ENCODE results near the gene COL9A1.

COL9A1 gene

GRCh38 chr6:70246118-70246517 lies 56.8 kb downstream of the COL9A1 start:
- H3K4me1 ChIP-seq (ENCODE audit: control insufficient read depth in 5 of 5, insufficient read depth in 5 of 5, low read length in 5 of 5) = no peaks in the 10 kb centered on the region
- no peaks in the 10 kb centered on the region for H3K9me3 ChIP-seq (ENCODE audit: control insufficient read depth in 5 of 5, low read length in 5 of 5)
- H3K36me3 ChIP-seq (ENCODE audit: control insufficient read depth in 5 of 5, insufficient read depth in 5 of 5, low read length in 5 of 5) = no peaks in the 10 kb centered on the region
- no peaks in the 10 kb centered on the region for H3K27me3 ChIP-seq (ENCODE audit: control insufficient read depth in 5 of 5, insufficient read depth in 4 of 5, low read length in 5 of 5)
- no peak overlapping the region for H3K9ac ChIP-seq (ENCODE audit: low read length in 5 of 5)
- no peak overlapping the region for H3K4me3 ChIP-seq (ENCODE audit: low read depth in 1 of 5, low read length in 5 of 5)
- H3K27ac ChIP-seq (ENCODE audit: low read depth, low read length) = no peak overlapping the region

GRCh38 chr6:70241991-70242420 lies 60.9 kb downstream of the COL9A1 start:
- Histone ChIP-seq H3K27me3 (ENCODE audit: control insufficient read depth in 5 of 5, insufficient read depth in 4 of 5, low read length in 5 of 5) (no peaks in the 10 kb centered on the region), H3K9ac (ENCODE audit: low read length in 5 of 5) (no peak overlapping the region), H3K4me1 (ENCODE audit: control insufficient read depth in 5 of 5, insufficient read depth in 5 of 5, low read length in 5 of 5) (no peaks in the 10 kb centered on the region), H3K27ac (ENCODE audit: low read depth, low read length) (no peak overlapping the region), H3K36me3 (ENCODE audit: control insufficient read depth in 5 of 5, insufficient read depth in 5 of 5, low read length in 5 of 5) (no peaks in the 10 kb centered on the region), H3K4me3 (ENCODE audit: low read depth in 1 of 5, low read length in 5 of 5) (no peak overlapping the region), H3K9me3 (ENCODE audit: control insufficient read depth in 5 of 5, low read length in 5 of 5) (no peaks in the 10 kb centered on the region)

GRCh38 chr6:70241031-70241430 lies 61.9 kb downstream of the COL9A1 start:
- H3K27me3 ChIP-seq (ENCODE audit: control insufficient read depth in 5 of 5, insufficient read depth in 4 of 5, low read length in 5 of 5) = no peaks in the 10 kb centered on the region
- no peaks in the 10 kb centered on the region for H3K36me3 ChIP-seq (ENCODE audit: control insufficient read depth in 5 of 5, insufficient read depth in 5 of 5, low read length in 5 of 5)
- H3K4me1 ChIP-seq (ENCODE audit: control insufficient read depth in 5 of 5, insufficient read depth in 5 of 5, low read length in 5 of 5) = no peaks in the 10 kb centered on the region
- H3K9ac ChIP-seq (ENCODE audit: low read length in 5 of 5) = no peak overlapping the region
- H3K9me3 ChIP-seq (ENCODE audit: control insufficient read depth in 5 of 5, low read length in 5 of 5) = no peaks in the 10 kb centered on the region
- no peak overlapping the region for H3K27ac ChIP-seq (ENCODE audit: low read depth, low read length)
- no peak overlapping the region for H3K4me3 ChIP-seq (ENCODE audit: low read depth in 1 of 5, low read length in 5 of 5)

GRCh38 chr6:70236343-70236742 lies 66.5 kb downstream of the COL9A1 start:
- Histone ChIP-seq H3K9me3 (ENCODE audit: control insufficient read depth in 5 of 5, low read length in 5 of 5) (no peaks in the 10 kb centered on the region), H3K36me3 (ENCODE audit: control insufficient read depth in 5 of 5, insufficient read depth in 5 of 5, low read length in 5 of 5) (no peaks in the 10 kb centered on the region), H3K27ac (ENCODE audit: low read depth, low read length) (no peak overlapping the region), H3K9ac (ENCODE audit: low read length in 5 of 5) (no peak overlapping the region), H3K27me3 (ENCODE audit: control insufficient read depth in 5 of 5, insufficient read depth in 4 of 5, low read length in 5 of 5) (no peaks in the 10 kb centered on the region), H3K4me3 (ENCODE audit: low read depth in 1 of 5, low read length in 5 of 5) (no peak overlapping the region), H3K4me1 (ENCODE audit: control insufficient read depth in 5 of 5, insufficient read depth in 5 of 5, low read length in 5 of 5) (no peaks in the 10 kb centered on the region)

- H3K9me3 ChIP-seq (ENCODE audit: control insufficient read depth in 5 of 5, low read length in 5 of 5) = no peaks in the 10 kb centered on the region
- no peak overlapping the region for H3K4me3 ChIP-seq (ENCODE audit: low read depth in 1 of 5, low read length in 5 of 5)
- H3K27ac ChIP-seq (ENCODE audit: low read depth, low read length) = no peak overlapping the region
- no peak overlapping the region for H3K9ac ChIP-seq (ENCODE audit: low read length in 5 of 5)
- H3K4me1 ChIP-seq (ENCODE audit: control insufficient read depth in 5 of 5, insufficient read depth in 5 of 5, low read length in 5 of 5) = no peaks in the 10 kb centered on the region
- H3K36me3 ChIP-seq (ENCODE audit: control insufficient read depth in 5 of 5, insufficient read depth in 5 of 5, low read length in 5 of 5) = no peaks in the 10 kb centered on the region
- no peaks in the 10 kb centered on the region for H3K27me3 ChIP-seq (ENCODE audit: control insufficient read depth in 5 of 5, insufficient read depth in 4 of 5, low read length in 5 of 5)
These were observed 68.2 kb downstream of the COL9A1 start for GRCh38 chr6:70234561-70235236.

GRCh38 chr6:70231311-70231710 lies 71.6 kb downstream of the COL9A1 start:
- Histone ChIP-seq H3K27ac (ENCODE audit: low read depth, low read length) (no peak overlapping the region), H3K9me3 (ENCODE audit: control insufficient read depth in 5 of 5, low read length in 5 of 5) (no peaks in the 10 kb centered on the region), H3K27me3 (ENCODE audit: control insufficient read depth in 5 of 5, insufficient read depth in 4 of 5, low read length in 5 of 5) (no peaks in the 10 kb centered on the region), H3K4me3 (ENCODE audit: low read depth in 1 of 5, low read length in 5 of 5) (no peak overlapping the region), H3K36me3 (ENCODE audit: control insufficient read depth in 5 of 5, insufficient read depth in 5 of 5, low read length in 5 of 5) (no peaks in the 10 kb centered on the region), H3K9ac (ENCODE audit: low read length in 5 of 5) (no peak overlapping the region), H3K4me1 (ENCODE audit: control insufficient read depth in 5 of 5, insufficient read depth in 5 of 5, low read length in 5 of 5) (no peaks in the 10 kb centered on the region)

GRCh38 chr6:70225055-70225454 lies 77.8 kb downstream of the COL9A1 start:
- H3K27me3 ChIP-seq (ENCODE audit: control insufficient read depth in 5 of 5, insufficient read depth in 4 of 5, low read length in 5 of 5) = no peaks in the 10 kb centered on the region
- no peak overlapping the region for H3K9ac ChIP-seq (ENCODE audit: low read length in 5 of 5)

GRCh38 chr6:70222439-70222749 lies 80.5 kb downstream of the COL9A1 start:
- Histone ChIP-seq H3K4me1 (ENCODE audit: control insufficient read depth in 5 of 5, insufficient read depth in 5 of 5, low read length in 5 of 5) (peaks cover 0 to 13% (median 4%) of the 10 kb centered on the region in 5 donors), H3K9me3 (ENCODE audit: control insufficient read depth in 5 of 5, low read length in 5 of 5) (no peaks in the 10 kb centered on the region), H3K27ac (ENCODE audit: low read depth, low read length) (no peak overlapping the region), H3K27me3 (ENCODE audit: control insufficient read depth in 5 of 5, insufficient read depth in 4 of 5, low read length in 5 of 5) (no peaks in the 10 kb centered on the region), H3K36me3 (ENCODE audit: control insufficient read depth in 5 of 5, insufficient read depth in 5 of 5, low read length in 5 of 5) (no peaks in the 10 kb centered on the region), H3K9ac (ENCODE audit: low read length in 5 of 5) (no peak overlapping the region), H3K4me3 (ENCODE audit: low read depth in 1 of 5, low read length in 5 of 5) (no peak overlapping the region)

More at GRCh38 chr6:70225055-70225454, 77.8 kb downstream of the COL9A1 start:
- no peak overlapping the region for H3K4me3 ChIP-seq (ENCODE audit: low read depth in 1 of 5, low read length in 5 of 5)
- H3K36me3 ChIP-seq (ENCODE audit: control insufficient read depth in 5 of 5, insufficient read depth in 5 of 5, low read length in 5 of 5) = no peaks in the 10 kb centered on the region
- H3K27ac ChIP-seq (ENCODE audit: low read depth, low read length) = no peak overlapping the region
- H3K9me3 ChIP-seq (ENCODE audit: control insufficient read depth in 5 of 5, low read length in 5 of 5) = no peaks in the 10 kb centered on the region
- peaks cover 0 to 13% (median 4%) of the 10 kb centered on the region in 5 donors for H3K4me1 ChIP-seq (ENCODE audit: control insufficient read depth in 5 of 5, insufficient read depth in 5 of 5, low read length in 5 of 5)

- peaks cover 0 to 13% (median 4%) of the 10 kb centered on the region in 5 donors for H3K4me1 ChIP-seq (ENCODE audit: control insufficient read depth in 5 of 5, insufficient read depth in 5 of 5, low read length in 5 of 5)
- H3K9ac ChIP-seq (ENCODE audit: low read length in 5 of 5) = no peak overlapping the region
- peaks cover 0 to 1% (median 0%) of the 10 kb centered on the region in 5 donors for H3K27me3 ChIP-seq (ENCODE audit: control insufficient read depth in 5 of 5, insufficient read depth in 4 of 5, low read length in 5 of 5)
- H3K9me3 ChIP-seq (ENCODE audit: control insufficient read depth in 5 of 5, low read length in 5 of 5) = no peaks in the 10 kb centered on the region
- H3K4me3 ChIP-seq (ENCODE audit: low read depth in 1 of 5, low read length in 5 of 5) = no peak overlapping the region
- H3K27ac ChIP-seq (ENCODE audit: low read depth, low read length) = no peak overlapping the region
- no peaks in the 10 kb centered on the region for H3K36me3 ChIP-seq (ENCODE audit: control insufficient read depth in 5 of 5, insufficient read depth in 5 of 5, low read length in 5 of 5)
These were observed 81.0 kb downstream of the COL9A1 start for GRCh38 chr6:70221715-70222438.

GRCh38 chr6:70221025-70221714 lies 81.7 kb downstream of the COL9A1 start:
- Histone ChIP-seq H3K4me3 (ENCODE audit: low read depth in 1 of 5, low read length in 5 of 5) (no peak overlapping the region), H3K9ac (ENCODE audit: low read length in 5 of 5) (no peak overlapping the region), H3K4me1 (ENCODE audit: control insufficient read depth in 5 of 5, insufficient read depth in 5 of 5, low read length in 5 of 5) (peaks cover 0 to 13% (median 4%) of the 10 kb centered on the region in 5 donors), H3K9me3 (ENCODE audit: control insufficient read depth in 5 of 5, low read length in 5 of 5) (no peaks in the 10 kb centered on the region), H3K27ac (ENCODE audit: low read depth, low read length) (no peak overlapping the region), H3K27me3 (ENCODE audit: control insufficient read depth in 5 of 5, insufficient read depth in 4 of 5, low read length in 5 of 5) (peaks cover 0 to 2% (median 0%) of the 10 kb centered on the region in 5 donors), H3K36me3 (ENCODE audit: control insufficient read depth in 5 of 5, insufficient read depth in 5 of 5, low read length in 5 of 5) (no peaks in the 10 kb centered on the region)
